GM20000 (cell line): Measurements from ENCODE around the gene PPFIBP2.

Experiments used
- DNase-seq: peaks from one replicate; pipeline ENCODE4 v3.0.0; 2012; ENCODE audit warnings: low spot score
- CTCF ChIP-seq: IDR thresholded peaks from 2 replicates; pipeline ENCODE4 v1.5.1; 2012; ENCODE audit warnings: mild to moderate bottlenecking, control low read depth; ENCODE audit errors: extremely low read depth, missing control alignments

PPFIBP2 gene

GRCh38 chr11:7569044-7569443 lies 55.2 kb downstream of the PPFIBP2 start:
- TF ChIP-seq CTCF, result no peak
- DNase-seq, result no peak

- no peak for DNase-seq
- no peak for TF ChIP-seq CTCF
Measured at GRCh38 chr11:7570241-7570640, 56.4 kb downstream of the PPFIBP2 start.

GRCh38 chr11:7570938-7571521 lies 57.2 kb downstream of the PPFIBP2 start:
- DNase-seq, result no peak
- TF ChIP-seq CTCF, result no peak

GRCh38 chr11:7571640-7572000 lies 57.8 kb downstream of the PPFIBP2 start:
- peak; percentile 67 for TF ChIP-seq CTCF
- DNase-seq, result peak; percentile 32

GRCh38 chr11:7572001-7572712 lies 58.4 kb downstream of the PPFIBP2 start:
- no peak for TF ChIP-seq CTCF
- no peak for DNase-seq

GRCh38 chr11:7573193-7573557 lies 59.4 kb downstream of the PPFIBP2 start:
- TF ChIP-seq CTCF, result no peak
- no peak for DNase-seq

GRCh38 chr11:7573558-7574296 lies 59.9 kb downstream of the PPFIBP2 start:
- TF ChIP-seq CTCF, result no peak
- no peak for DNase-seq
